Measurements from ENCODE around the gene PRR29.
"Not testable (repeated sequence)": the region's sequence is repeated elsewhere in the genome, so short reads cannot be mapped to it uniquely, and the experiment has no call there.

PRR29 gene

DNA sequence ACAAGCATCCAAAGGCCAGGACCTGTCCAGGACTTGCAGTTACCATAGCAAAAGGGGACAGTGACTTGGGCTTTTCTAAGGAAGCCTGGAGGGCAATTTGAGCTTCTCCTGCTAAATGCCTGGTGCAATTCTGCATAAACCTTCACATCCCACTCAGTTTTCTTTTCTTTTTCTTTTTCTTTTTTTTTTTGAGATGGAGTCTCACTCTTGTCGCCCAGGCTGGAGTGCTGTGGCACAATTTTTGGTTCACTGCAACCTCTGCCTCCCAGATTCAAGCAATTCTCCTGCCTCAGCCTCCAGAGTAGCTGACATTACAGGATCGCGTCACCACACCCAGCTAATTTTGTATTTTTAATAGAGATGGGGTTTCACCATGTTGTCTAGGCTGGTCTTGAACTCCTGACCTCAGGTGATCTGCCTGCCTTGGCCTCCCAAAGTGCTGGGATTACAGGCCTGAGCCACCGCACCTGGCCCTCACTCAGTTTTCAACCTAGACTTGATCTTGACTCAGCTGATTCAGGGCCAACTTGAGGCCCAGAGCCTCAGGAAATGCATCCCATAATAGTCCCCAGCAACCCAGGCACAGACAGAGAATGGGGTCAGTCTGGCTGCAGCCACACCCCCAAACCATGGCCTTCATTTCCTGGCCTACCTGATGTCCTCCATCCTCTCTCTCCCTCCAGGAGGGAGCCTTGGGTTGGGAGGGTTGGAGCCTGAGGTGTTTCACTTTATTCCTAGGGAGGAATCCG, 9.1 kb downstream of the PRR29 start:
- DNase-seq (ENCODE audit: low read depth); H3K4me3 ChIP-seq (ENCODE audit: low read depth, low read length): not testable (repeated sequence)

GRCh38 chr17:64007838-64008282, 9.7 kb downstream of the PRR29 start:
- no peak overlapping the region for H3K4me3 ChIP-seq (ENCODE audit: low read depth, low read length)
- DNase-seq (ENCODE audit: low read depth) = no peak

- no peak for DNase-seq (ENCODE audit: low read depth)
- no peak overlapping the region for H3K4me3 ChIP-seq (ENCODE audit: low read depth, low read length)
Observed at GRCh38 chr17:64008346-64008745, 10.2 kb downstream of the PRR29 start.

DNA sequence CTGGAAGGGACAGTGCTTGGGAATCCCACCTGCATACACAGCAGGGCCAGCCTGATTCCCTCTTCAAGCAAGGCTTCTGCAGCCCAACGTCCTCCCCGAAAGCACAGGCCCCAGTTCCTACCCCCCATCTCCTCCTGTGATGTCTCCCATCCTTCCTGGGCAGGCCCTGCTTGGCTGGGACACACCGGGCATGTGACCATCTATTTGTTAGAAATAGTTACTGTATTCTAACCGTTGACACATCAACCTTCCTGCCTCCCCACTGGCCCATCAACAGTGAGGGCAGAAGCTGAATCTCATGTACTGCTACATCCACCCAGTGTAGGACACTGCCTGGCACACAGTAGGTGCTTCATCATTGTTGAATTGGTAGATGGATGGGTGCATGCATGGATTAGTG, 10.7 kb downstream of the PRR29 start:
- H3K4me3 ChIP-seq (ENCODE audit: low read depth, low read length) = no peak overlapping the region
- no peak for DNase-seq (ENCODE audit: low read depth)

GRCh38 chr17:64009571-64010402, 11.6 kb downstream of the PRR29 start:
- H3K4me3 ChIP-seq (ENCODE audit: low read depth, low read length) = no peak overlapping the region
- no peak for DNase-seq (ENCODE audit: low read depth)

DNA sequence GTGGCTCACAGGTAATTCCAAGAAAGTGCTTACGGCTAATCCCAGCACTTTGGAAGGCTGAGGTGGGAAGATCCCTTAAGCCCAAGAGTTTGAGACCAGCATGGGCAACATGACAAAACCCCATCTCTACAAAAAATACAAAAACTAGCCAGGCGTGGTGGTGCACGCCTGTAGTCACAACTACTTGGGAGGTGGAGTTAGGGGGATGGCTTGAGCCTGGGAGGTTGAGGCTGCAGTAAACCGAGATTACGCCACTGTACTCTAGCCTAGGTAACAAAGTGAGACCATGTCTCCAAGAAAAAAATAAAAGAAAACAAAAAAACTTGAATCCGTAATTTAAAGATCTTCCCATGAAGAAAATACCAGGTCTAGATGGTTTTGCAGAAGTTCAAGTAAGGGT, 17.3 kb downstream of the PRR29 start:
- DNase-seq (ENCODE audit: low read depth) = no peak
- no peak overlapping the region for H3K4me3 ChIP-seq (ENCODE audit: low read depth, low read length)

DNA sequence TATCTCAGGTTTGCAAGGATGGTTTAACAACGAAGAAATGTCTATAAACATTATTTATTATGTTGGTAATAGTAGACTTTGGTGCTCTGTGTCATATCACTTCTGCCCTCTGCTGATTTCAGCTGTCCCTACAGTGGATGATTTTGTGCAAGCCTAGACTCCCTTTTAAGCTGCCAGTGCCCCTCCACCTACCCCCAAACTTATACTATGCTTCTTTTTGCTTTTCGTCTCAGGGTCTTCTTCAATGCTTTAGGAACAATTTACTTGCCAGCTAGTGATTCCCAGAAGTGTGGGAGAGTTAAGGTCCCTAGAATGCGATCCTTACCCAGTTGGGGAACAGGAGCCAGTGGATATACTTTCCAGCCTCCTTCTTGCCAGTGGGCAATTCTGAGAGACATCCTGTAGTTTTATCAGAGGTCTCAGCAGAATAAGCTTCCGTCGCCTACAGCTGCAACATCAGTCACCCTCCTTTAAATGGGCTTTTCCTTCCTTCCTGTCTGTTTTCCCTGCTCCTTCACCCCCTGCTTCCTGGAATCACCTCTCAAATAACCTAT, 18.2 kb downstream of the PRR29 start:
- no peak for DNase-seq (ENCODE audit: low read depth)
- H3K4me3 ChIP-seq (ENCODE audit: low read depth, low read length) = no peak overlapping the region

- no peak for DNase-seq (ENCODE audit: low read depth)
- no peak overlapping the region for H3K4me3 ChIP-seq (ENCODE audit: low read depth, low read length)
Observed at GRCh38 chr17:64016974-64017373, 18.8 kb downstream of the PRR29 start.

GRCh38 chr17:64017381-64017980, 19.3 kb downstream of the PRR29 start:
- no peak overlapping the region for H3K4me3 ChIP-seq (ENCODE audit: low read depth, low read length)

GRCh38 chr17:64019551-64019961, 21.4 kb downstream of the PRR29 start:
- not testable (repeated sequence) for DNase-seq (ENCODE audit: low read depth); H3K4me3 ChIP-seq (ENCODE audit: low read depth, low read length)

More at GRCh38 chr17:64017381-64017980, 19.3 kb downstream of the PRR29 start:
- no peak for DNase-seq (ENCODE audit: low read depth)

- peak within 1 kb of the TSS; percentile 23 for H3K4me3 ChIP-seq (ENCODE audit: low read depth, low read length)
- no peak for DNase-seq (ENCODE audit: low read depth)
Observed at GRCh38 chr17:64020056-64020766, 22.1 kb downstream of the PRR29 start, which contains the start of gene ICAM2. Gene ICAM2 (minus strand): TSS chr17:64020633. CDS start chr17:64006691, 13,942 bp downstream.

GRCh38 chr17:64022611-64023063, 24.5 kb downstream of the PRR29 start:
- no peak overlapping the region for H3K4me3 ChIP-seq (ENCODE audit: low read depth, low read length)
- no peak for DNase-seq (ENCODE audit: low read depth)

DNA sequence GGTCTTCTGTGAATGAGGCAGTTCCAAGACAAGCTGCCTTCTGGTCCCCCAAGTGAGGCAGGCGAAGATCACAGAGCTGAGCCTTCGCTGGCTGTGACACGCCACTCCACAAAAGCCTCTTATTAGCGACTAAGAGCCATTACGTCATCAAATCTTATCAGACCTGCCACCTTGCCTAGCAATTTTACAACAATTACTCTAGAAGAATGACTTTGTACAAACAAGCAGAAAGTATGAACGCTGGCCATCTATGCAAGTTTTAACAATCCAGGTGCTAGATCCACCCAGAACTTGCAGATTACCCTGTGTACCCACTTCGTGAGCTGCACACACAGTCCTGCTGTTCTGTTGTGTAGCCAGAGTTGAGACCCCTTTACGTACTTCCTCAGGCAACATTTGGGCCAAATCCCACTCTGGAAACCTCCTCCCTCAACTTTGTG, 26.1 kb downstream of the PRR29 start:
- no peak for DNase-seq (ENCODE audit: low read depth)
- H3K4me3 ChIP-seq (ENCODE audit: low read depth, low read length) = no peak overlapping the region

DNA sequence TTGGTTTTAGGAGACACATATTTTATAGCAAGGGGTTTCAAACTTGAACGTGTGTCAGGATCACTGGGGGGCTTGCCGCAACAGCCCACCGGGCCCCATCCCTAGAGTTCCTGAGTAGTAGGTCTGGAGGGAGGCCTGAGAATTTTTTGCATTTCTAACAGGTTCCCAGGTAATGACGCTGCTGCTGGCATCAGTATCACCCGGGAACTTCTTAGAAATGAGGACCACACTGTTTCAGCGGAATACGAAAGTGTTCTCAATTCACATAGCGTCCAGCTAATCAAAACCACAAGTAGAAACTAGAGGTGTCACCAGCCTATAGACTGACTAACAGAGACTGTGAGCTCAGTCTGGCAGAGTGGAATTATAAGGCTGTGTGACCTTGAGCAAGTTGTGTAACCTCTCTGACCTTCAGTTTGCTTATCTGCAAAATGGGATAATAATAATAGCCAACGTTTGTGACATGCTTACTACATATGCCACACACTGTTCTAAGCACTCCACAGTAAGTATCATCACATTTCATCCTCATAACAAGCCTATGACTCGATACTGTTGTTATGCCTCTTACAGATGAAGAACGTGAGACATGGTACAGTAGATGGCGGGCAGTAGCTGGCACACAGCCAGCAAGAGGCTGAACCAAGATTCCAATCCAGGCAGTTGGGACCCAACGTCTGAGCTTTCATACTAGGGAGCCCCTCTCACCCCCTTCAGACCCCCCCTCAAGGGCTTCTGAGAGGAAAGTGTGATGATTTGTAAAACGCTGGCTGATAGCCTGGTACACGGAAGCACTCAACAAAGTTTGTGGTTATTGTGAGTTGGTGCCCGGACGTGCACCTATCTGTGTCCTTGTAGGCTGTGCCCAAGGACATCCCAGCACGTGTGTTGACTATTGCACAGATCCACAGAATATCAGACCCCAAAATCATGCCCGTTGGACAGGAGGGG, 26.9 kb downstream of the PRR29 start:
- DNase-seq (ENCODE audit: low read depth) = no peak
- H3K4me3 ChIP-seq (ENCODE audit: low read depth, low read length) = no peak overlapping the region

DNA sequence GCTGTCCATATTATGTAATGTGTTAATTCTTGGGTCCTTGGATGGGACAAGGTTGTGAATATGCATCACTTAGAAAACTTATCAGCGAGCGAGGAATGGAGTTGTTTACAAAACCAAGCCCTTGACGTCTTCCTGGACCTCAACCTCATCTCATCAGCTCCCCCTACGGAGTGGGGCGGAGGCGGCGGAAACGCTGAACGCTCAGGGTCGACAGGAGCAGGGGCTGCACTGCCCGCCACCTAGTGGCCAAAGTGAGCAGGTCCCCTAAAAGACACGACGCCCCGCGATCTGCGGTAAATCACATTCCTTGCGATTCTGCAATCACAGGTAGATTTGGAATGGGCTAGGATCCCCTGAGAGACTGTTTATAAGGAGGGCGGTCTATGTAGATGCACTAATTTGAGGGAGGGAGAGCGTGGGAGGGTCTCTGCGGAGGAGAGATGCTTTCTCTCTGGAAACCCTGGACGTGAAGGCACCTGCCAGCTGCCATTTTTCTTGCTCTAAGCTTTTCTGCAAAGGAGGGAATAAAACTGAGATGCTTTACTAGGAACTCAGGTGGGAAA, 27.7 kb downstream of the PRR29 start:
- peak; percentile 10 for DNase-seq (ENCODE audit: low read depth)

GRCh38 chr17:64028874-64029464, 30.8 kb downstream of the PRR29 start:
- H3K4me3 ChIP-seq (ENCODE audit: low read depth, low read length) = no peak overlapping the region
- DNase-seq (ENCODE audit: low read depth) = peak; percentile 20

More for the DNA sequence above, 27.7 kb downstream of the PRR29 start:
- H3K4me3 ChIP-seq (ENCODE audit: low read depth, low read length) = no peak overlapping the region

DNA sequence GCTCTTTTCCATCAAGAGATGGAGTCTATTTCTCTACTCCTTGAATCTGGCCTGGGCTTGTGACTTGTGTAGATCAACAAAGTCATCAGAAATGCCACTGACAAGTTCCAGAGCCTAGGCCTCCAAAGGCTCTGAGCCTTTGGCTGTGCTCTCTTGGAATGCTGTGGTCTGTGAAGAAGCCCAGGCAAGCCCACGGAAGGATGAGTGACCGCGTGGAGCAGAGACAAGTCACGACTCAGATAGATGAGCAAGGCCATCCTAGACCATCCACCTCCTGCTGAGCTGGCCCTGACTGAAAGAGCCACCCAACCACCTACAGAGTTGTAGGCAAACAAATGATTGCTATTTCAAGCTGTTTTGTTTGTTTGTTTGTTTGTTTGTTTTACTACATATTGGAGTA, 33.9 kb downstream of the PRR29 start:
- no peak overlapping the region for H3K4me3 ChIP-seq (ENCODE audit: low read depth, low read length)
- no peak for DNase-seq (ENCODE audit: low read depth)

Measured in skeletal muscle cell (primary cell).